HFF-Myc (cell line): Measurements from ENCODE around the gene ZNF521.

Experiments used
- DNase-seq: peaks from one replicate; pipeline ENCODE4 v3.0.0-alpha.2; 2011; ENCODE audit warnings: low read depth; ENCODE audit errors: extremely low read depth
- H3K4me3 ChIP-seq: replicated peaks from 2 replicates; pipeline ENCODE4 v1.5.1; 2011; ENCODE audit warnings: low read depth, mild to moderate bottlenecking, control low read depth, low read length
- CTCF ChIP-seq: IDR thresholded peaks from 2 replicates; pipeline ENCODE4 v1.5.1; 2012; ENCODE audit warnings: mild to moderate bottlenecking, low read depth, low read length, control low read depth; ENCODE audit errors: missing control alignments

The ZNF521 gene

GRCh38 chr18:25102662-25103061 is 249.3 kb downstream of the ZNF521 start:
- no peak overlapping the region for H3K4me3 ChIP-seq
- no peak for TF ChIP-seq CTCF
- DNase-seq, result no peak

GRCh38 chr18:25100418-25100817 is 251.5 kb downstream of the ZNF521 start:
- no peak for DNase-seq
- H3K4me3 ChIP-seq, result no peak overlapping the region
- TF ChIP-seq CTCF, result no peak

- no peak for TF ChIP-seq CTCF
- H3K4me3 ChIP-seq, result no peak overlapping the region
- no peak for DNase-seq
Observed at GRCh38 chr18:25099895-25100294, 252.1 kb downstream of the ZNF521 start.

GRCh38 chr18:25097569-25098056 is 254.4 kb downstream of the ZNF521 start:
- no peak for DNase-seq
- no peak for TF ChIP-seq CTCF
- H3K4me3 ChIP-seq, result no peak overlapping the region

- no peak for DNase-seq
- TF ChIP-seq CTCF, result no peak
- H3K4me3 ChIP-seq, result no peak overlapping the region
Observed at GRCh38 chr18:25097057-25097456, 254.9 kb downstream of the ZNF521 start.

GRCh38 chr18:25093141-25093540 is 258.8 kb downstream of the ZNF521 start:
- no peak for TF ChIP-seq CTCF

GRCh38 chr18:25089470-25089869 is 262.5 kb downstream of the ZNF521 start:
- DNase-seq, result no peak
- no peak for TF ChIP-seq CTCF
- H3K4me3 ChIP-seq, result no peak overlapping the region

More at GRCh38 chr18:25093141-25093540, 258.8 kb downstream of the ZNF521 start:
- DNase-seq, result no peak
- no peak overlapping the region for H3K4me3 ChIP-seq
